Breast epithelium (tissue), 4 donors: ENCODE data around the gene SMARCA2. TPM values are rescaled to one million over a fixed set of nuclear protein-coding genes. Genes with fewer than 3 reads are reported as not detected.

Experiments used
- DNase-seq, 2 donors: peaks; one replicate each; pipeline ENCODE4 v3.0.0-alpha.2; 2019; ENCODE audit warnings: low spot score in 2 of 2
- H3K27ac ChIP-seq, 2 donors: fragments of 200-600 bp; sonication (generic) in 1 of 2; one replicate each; pipeline ENCODE4 v1.5.1; 2016 to 2019; ENCODE audit warnings: mild to moderate bottlenecking in 1 of 2
- H3K27me3 ChIP-seq, 2 donors: fragments of 200-600 bp; sonication (generic) in 1 of 2; one replicate each; pipeline versions ENCODE4 v1.5.1 to v1.6.0; 2017 to 2019; ENCODE audit warnings: control low read depth in 1 of 2, mild to moderate bottlenecking in 1 of 2
- H3K36me3 ChIP-seq: fragments of 200-600 bp; one replicate; pipeline ENCODE4 v1.5.1; 2019
- H3K4me1 ChIP-seq, 2 donors: fragments of 200-600 bp; sonication (generic); one replicate each; pipeline ENCODE4 v1.5.1; 2016 to 2019; ENCODE audit warnings: control low read depth in 1 of 2
- H3K4me3 ChIP-seq, 3 donors: fragments of 200-600 bp; sonication (generic); 1 replicate in 2 of 3; 2 replicates in 1 of 3; pipeline ENCODE4 v1.5.1; 2016 to 2019; ENCODE audit warnings: mild to moderate bottlenecking in 3 of 3, moderate library complexity in 2 of 3
- H3K9me3 ChIP-seq, 2 donors: fragments of 200-600 bp; sonication (generic) in 1 of 2; one replicate each; pipeline ENCODE4 v1.5.1; 2016 to 2019; ENCODE audit warnings: control low read depth in 1 of 2
- POLR2A ChIP-seq: fragments of 450-650 bp; IDR thresholded peaks from one replicate; pipeline ENCODE4 v1.6.1; 2016; ENCODE audit warnings: antibody characterized with exemption, mild to moderate bottlenecking, moderate library complexity
- POLR2AphosphoS5 ChIP-seq, 3 donors: sonication (generic); formaldehyde crosslinking; IDR thresholded peaks; one replicate each; pipeline ENCODE4 v1.6.1; 2017; ENCODE audit warnings: antibody characterized with exemption in 3 of 3
- intact Hi-C: fragments of 100-400 bp; cut with DNase I; formaldehyde crosslinking; loops from one replicate; pipeline ENCODE4 v1.15.1; 2023; ENCODE audit warnings: low total_unique reads
- total RNA-seq, 3 donors: library from RNA; depleted of rRNA; stranded (reverse); fragments of >200 nt; gene quantifications; one replicate each; pipeline ENCODE4 v1.1.0, GENCODE V29; 2016
- TF ChIP-seq, protein P1 (sequence below), 3 donors: fragments of 450-650 bp; IDR thresholded peaks; one replicate each; pipeline ENCODE4 v1.5.1; 2016 to 2017; ENCODE audit warnings: antibody characterized with exemption in 3 of 3, mild to moderate bottlenecking in 3 of 3, moderate library complexity in 3 of 3

The SMARCA2 gene
- total RNA-seq, 3 donors from 2014 or later: 140 to 191 (median 142) TPM

DNA sequence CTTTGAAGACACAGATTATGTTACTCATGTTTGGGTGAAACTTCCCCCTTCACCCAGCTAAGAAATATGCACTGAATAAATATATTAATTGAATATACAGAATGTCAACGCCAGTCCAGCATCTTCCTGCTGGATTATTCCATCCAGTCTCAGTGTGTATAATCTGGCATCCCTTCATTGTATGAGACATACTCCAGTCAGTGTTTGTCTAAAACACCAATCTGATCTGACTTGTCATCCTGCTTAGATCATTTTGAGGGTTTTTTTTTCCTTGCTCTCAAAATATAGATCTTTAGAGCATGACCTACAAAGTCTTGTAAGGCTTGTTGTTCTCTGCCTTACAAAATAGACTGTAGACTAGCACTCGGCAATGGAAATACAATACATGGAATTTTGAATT, 195.1 kb downstream of the SMARCA2 start:
- no peak for DNase-seq
- no peaks in the 10 kb centered on the region for H3K9me3 ChIP-seq

DNA sequence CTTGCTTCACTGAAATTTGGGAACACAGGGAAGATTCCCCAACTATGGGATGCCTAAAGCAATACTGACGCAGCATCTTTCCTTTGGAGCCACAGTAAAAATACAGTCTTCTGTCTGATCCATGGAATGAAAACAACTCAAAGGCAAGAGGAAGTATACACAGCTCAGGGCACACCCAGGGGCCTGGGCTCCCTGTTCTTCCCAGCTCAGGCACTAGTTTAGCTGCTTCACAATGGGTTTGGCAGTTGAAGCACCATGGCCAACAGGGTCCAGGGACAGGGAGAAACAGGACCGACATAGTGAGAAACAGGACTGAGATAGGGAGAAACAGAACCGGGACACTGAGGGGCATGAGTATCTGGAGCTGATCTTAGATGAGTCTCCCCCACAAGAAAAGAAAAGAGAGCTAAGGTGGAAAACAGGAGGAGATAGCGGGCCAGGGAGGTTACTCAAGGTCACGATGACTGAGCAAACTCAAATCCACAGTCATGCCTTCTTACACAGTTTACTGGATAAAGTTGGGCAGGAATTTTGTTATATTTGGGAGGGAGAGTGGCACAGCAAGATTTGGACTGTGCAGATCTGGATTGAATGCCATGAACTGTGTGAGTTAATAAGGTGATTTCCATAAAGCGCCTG, 198.8 kb downstream of the SMARCA2 start:
- H3K4me3 ChIP-seq: no peak overlapping the region
- H3K27ac ChIP-seq: no peak overlapping the region
- no peaks in the 10 kb centered on the region for H3K36me3 ChIP-seq
- H3K9me3 ChIP-seq: no peaks in the 10 kb centered on the region
- no peak for DNase-seq
- TF ChIP-seq, protein P1, sequence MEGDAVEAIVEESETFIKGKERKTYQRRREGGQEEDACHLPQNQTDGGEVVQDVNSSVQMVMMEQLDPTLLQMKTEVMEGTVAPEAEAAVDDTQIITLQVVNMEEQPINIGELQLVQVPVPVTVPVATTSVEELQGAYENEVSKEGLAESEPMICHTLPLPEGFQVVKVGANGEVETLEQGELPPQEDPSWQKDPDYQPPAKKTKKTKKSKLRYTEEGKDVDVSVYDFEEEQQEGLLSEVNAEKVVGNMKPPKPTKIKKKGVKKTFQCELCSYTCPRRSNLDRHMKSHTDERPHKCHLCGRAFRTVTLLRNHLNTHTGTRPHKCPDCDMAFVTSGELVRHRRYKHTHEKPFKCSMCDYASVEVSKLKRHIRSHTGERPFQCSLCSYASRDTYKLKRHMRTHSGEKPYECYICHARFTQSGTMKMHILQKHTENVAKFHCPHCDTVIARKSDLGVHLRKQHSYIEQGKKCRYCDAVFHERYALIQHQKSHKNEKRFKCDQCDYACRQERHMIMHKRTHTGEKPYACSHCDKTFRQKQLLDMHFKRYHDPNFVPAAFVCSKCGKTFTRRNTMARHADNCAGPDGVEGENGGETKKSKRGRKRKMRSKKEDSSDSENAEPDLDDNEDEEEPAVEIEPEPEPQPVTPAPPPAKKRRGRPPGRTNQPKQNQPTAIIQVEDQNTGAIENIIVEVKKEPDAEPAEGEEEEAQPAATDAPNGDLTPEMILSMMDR (IDR thresholded peaks at IDR 0.05): no peak
- TF ChIP-seq POLR2AphosphoS5 (IDR thresholded peaks at IDR 0.05) (no peak), POLR2A (no peak)
- no peaks in the 10 kb centered on the region for H3K4me1 ChIP-seq
- no peaks in the 10 kb centered on the region for H3K27me3 ChIP-seq
- intact Hi-C loops: no loop called here

More for the DNA sequence above, 195.1 kb downstream of the SMARCA2 start:
- Histone ChIP-seq H3K4me1 (no peaks in the 10 kb centered on the region), H3K27ac (no peak overlapping the region), H3K4me3 (no peak overlapping the region), H3K27me3 (no peaks in the 10 kb centered on the region), H3K36me3 (no peaks in the 10 kb centered on the region)
- intact Hi-C loops: no loop called here
- no peak for TF ChIP-seq POLR2AphosphoS5 (IDR thresholded peaks at IDR 0.05)
- TF ChIP-seq POLR2A: no peak
- TF ChIP-seq, protein P1 (IDR thresholded peaks at IDR 0.05): no peak

DNA sequence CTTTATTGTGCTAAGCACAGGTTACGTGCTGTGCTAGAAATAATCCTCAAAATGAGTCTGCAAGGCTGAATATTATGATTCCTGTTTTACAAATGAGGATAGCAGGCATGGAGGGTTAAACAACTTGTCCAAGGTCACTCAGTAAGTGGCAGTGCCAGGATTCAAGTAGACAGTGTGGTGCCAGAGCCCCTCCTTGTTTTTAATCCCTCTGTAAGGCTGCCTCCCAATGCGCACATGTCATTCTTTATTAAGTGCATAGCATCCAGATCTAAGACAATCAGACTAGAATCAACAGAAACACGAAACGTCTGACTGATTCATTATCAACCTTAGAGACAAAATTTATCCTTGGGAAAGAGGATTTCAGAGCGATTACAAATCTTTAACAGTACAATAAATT, 199.6 kb downstream of the SMARCA2 start:
- Histone ChIP-seq H3K36me3 (no peaks in the 10 kb centered on the region), H3K4me3 (no peak overlapping the region), H3K27me3 (no peaks in the 10 kb centered on the region), H3K9me3 (no peaks in the 10 kb centered on the region), H3K4me1 (no peaks in the 10 kb centered on the region), H3K27ac (no peak overlapping the region)
- no peak for DNase-seq
- intact Hi-C loops: no loop called here
- TF ChIP-seq POLR2A (no peak), POLR2AphosphoS5 (IDR thresholded peaks at IDR 0.05) (no peak)
- TF ChIP-seq, protein P1 (IDR thresholded peaks at IDR 0.05): no peak

DNA sequence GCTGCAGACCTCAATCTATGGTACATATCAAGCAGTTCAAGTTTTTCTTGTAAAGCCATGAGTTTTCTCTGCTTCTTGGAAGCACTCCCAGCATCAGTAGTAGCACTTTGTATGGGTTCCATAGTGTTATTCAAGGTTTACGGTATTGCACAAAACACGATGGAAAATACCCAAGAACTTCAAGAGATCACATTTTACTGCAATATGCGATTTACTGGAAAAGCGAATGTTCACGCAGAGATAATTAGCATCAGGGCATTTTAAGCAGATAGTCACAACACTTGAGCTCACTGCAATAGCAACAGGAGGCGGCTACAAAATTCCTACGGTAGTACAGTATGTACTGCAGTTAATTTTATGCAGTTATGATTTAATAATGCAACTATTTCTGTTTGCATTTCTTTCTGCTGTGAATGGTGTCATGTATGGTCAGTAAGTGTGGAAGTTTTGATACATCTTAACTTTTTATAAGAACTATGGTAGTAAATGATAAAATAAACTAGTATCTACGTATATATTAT, 200.8 kb downstream of the SMARCA2 start:
- TF ChIP-seq POLR2A: no peak
- TF ChIP-seq POLR2AphosphoS5 (IDR thresholded peaks at IDR 0.05): no peak
- TF ChIP-seq, protein P1 (IDR thresholded peaks at IDR 0.05): no peak
- Histone ChIP-seq H3K27ac (no peak overlapping the region), H3K9me3 (no peaks in the 10 kb centered on the region), H3K36me3 (no peaks in the 10 kb centered on the region), H3K4me1 (no peaks in the 10 kb centered on the region), H3K27me3 (no peaks in the 10 kb centered on the region), H3K4me3 (no peak overlapping the region)
- intact Hi-C loops: no loop called here
- no peak for DNase-seq

DNA sequence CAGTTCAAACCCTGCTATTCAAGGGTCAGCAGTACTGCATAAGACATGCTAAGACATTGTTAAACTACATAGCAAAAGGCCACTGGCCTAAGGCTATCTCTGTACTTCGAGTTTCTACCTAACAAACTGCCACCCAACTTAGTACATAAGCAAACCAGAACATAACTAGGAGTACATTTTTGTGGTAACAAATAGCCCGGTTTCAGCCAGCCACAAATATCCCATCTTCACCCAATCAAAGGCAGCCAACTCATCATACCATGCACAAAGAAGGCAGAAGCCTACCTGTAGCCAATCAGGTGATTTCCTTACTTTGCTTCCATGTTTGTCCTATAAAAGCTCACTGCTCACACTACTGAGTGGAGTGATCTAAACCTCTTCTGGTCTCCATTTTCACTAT, 201.4 kb downstream of the SMARCA2 start:
- H3K27me3 ChIP-seq: no peaks in the 10 kb centered on the region
- no peaks in the 10 kb centered on the region for H3K4me1 ChIP-seq
- no peaks in the 10 kb centered on the region for H3K9me3 ChIP-seq
- H3K36me3 ChIP-seq: no peaks in the 10 kb centered on the region
- TF ChIP-seq, protein P1 (IDR thresholded peaks at IDR 0.05): no peak
- TF ChIP-seq POLR2AphosphoS5 (IDR thresholded peaks at IDR 0.05) (no peak), POLR2A (no peak)
- intact Hi-C loops: no loop called here
- peak in 1 of 2 donors; percentile 27 for DNase-seq
- H3K4me3 ChIP-seq: no peak overlapping the region
- H3K27ac ChIP-seq: no peak overlapping the region
